HCT116 (cell line): Measurements from ENCODE around the gene PPTC7. TPM values are rescaled to one million over a fixed set of nuclear protein-coding genes. Genes with fewer than 3 reads are reported as not detected.
A peak's percentile ranks its signal among the peaks of the same experiment; 100 is the strongest.
"Not testable (repeated sequence)": the region's sequence is repeated elsewhere in the genome, so short reads cannot be mapped to it uniquely, and the experiment has no call there.

Experiments used
- ATAC-seq: fragments of 200-7000 bp; cut with Tn5 transposase; 2 replicates; pipeline ENCODE4 v1.9.1; 2020; ENCODE audit warnings: mild to moderate bottlenecking, moderate library complexity
- BruUV-seq: library from RNA; stranded (reverse); fragments of 400-500 nt; replicated peaks from 2 replicates; lab custom pipeline; 2021; lab: Mats Ljungman, UMichigan
- CTCF ChIA-PET: fragments of 300-600 bp; sonication (Branson Sonifier 250); formaldehyde crosslinking; loops from one replicate; lab custom pipeline; 2021; ENCODE audit warnings: antibody characterized with exemption; lab: Charles Lee
- POLR2A ChIA-PET: fragments of 300-600, 350-600 bp; sonication (Branson Sonifier 250); formaldehyde crosslinking; loops from one replicate; lab custom pipeline; 2021; ENCODE audit warnings: antibody characterized with exemption; lab: Charles Lee
- RAD21 ChIA-PET, 2 experiments: fragments of 300-600 bp; sonication (Branson Sonifier 250); formaldehyde crosslinking; loops; one replicate each; lab custom pipeline; 2023; ENCODE audit warnings: low total read pairs in 2 of 2; ENCODE audit not compliant: uncharacterized antibody in 2 of 2, unreplicated experiment in 2 of 2, low non-redundant PET in 1 of 2; lab: Charles Lee
- DNase-seq: peaks from one replicate; pipeline ENCODE4 v3.0.0-alpha.2; 2010; ENCODE audit warnings: low read depth, low spot score
- H2AFZ ChIP-seq: fragments of 200-600 bp; shearing (Covaris generic), sonication (generic); 2 replicates; pipeline ENCODE4 v1.6.1; 2017; ENCODE audit warnings: low read depth, mixed run types, mixed read lengths, antibody characterized with exemption, low read length; ENCODE audit not compliant: poor library complexity, severe bottlenecking
- H3K27ac ChIP-seq: 2 replicates; pipeline ENCODE4 v1.5.1; 2012; ENCODE audit warnings: low read depth, low read length
- H3K27me3 ChIP-seq: fragments of 200-600 bp; sonication (generic); 2 replicates; pipeline ENCODE4 v1.6.1; 2016; ENCODE audit warnings: mixed run types, low read length, mixed read lengths; ENCODE audit not compliant: insufficient read depth
- H3K36me3 ChIP-seq, 2 experiments: fragments of 200-500 bp in 1 of 2; fragments of 200-600 bp in 1 of 2; sonication (Bioruptor generic) in 1 of 2; sonication (generic) in 1 of 2; 2 replicates each; pipeline versions ENCODE4 v1.5.1 to v1.6.1; 2014 to 2016; ENCODE audit warnings: low read length in 2 of 2, inconsistent platforms in 1 of 2, mixed read lengths in 1 of 2, mixed run types in 1 of 2; ENCODE audit not compliant: insufficient read depth in 2 of 2, control insufficient read depth in 1 of 2
- H3K4me1 ChIP-seq, 2 experiments: fragments of 200-600 bp in 1 of 2; sonication (generic) in 1 of 2; 2 replicates each; pipeline versions ENCODE4 v1.5.1 to v1.6.1; 2012 to 2017; ENCODE audit warnings: low read length in 2 of 2, inconsistent platforms in 1 of 2, mild to moderate bottlenecking in 1 of 2, mixed read lengths in 1 of 2, mixed run types in 1 of 2, moderate library complexity in 1 of 2; ENCODE audit not compliant: insufficient read depth in 2 of 2, control insufficient read depth in 1 of 2
- H3K4me2 ChIP-seq: fragments of 200-600 bp; sonication (generic); 2 replicates; pipeline ENCODE4 v1.6.1; 2017; ENCODE audit warnings: mixed run types, low read length, mixed read lengths
- H3K4me3 ChIP-seq, 2 experiments: fragments of 200-600 bp in 1 of 2; sonication (generic) in 1 of 2; replicated peaks in 1 of 2; 2 replicates each; pipeline ENCODE4 v1.5.1; 2011 to 2016; ENCODE audit warnings: low read length in 2 of 2, control low read depth in 1 of 2, low read depth in 1 of 2, mild to moderate bottlenecking in 1 of 2, mixed read lengths in 1 of 2, mixed run types in 1 of 2
- H3K79me2 ChIP-seq: fragments of 200-600 bp; sonication (generic); 2 replicates; pipeline ENCODE4 v1.6.1; 2017; ENCODE audit warnings: mild to moderate bottlenecking, mixed run types, low read length, moderate library complexity, mixed read lengths; ENCODE audit not compliant: insufficient read depth
- H3K9ac ChIP-seq: fragments of 200-600 bp; sonication (generic); 2 replicates; pipeline ENCODE4 v1.6.1; 2016; ENCODE audit warnings: low read length, mixed read lengths
- H3K9me2 ChIP-seq: fragments of 200-600 bp; sonication (generic), shearing (Covaris generic); 2 replicates; pipeline ENCODE4 v1.6.1; 2017; ENCODE audit warnings: mixed run types, mild to moderate bottlenecking, moderate library complexity; ENCODE audit not compliant: insufficient read depth
- H3K9me3 ChIP-seq, 2 experiments: fragments of 200-500 bp in 1 of 2; fragments of 200-600 bp in 1 of 2; sonication (Bioruptor generic) in 1 of 2; sonication (generic) in 1 of 2; 2 replicates each; pipeline ENCODE4 v1.6.1; 2014 to 2017; ENCODE audit warnings: low read length in 2 of 2, mixed read lengths in 2 of 2, inconsistent platforms in 1 of 2, low read depth in 1 of 2, mild to moderate bottlenecking in 1 of 2, mixed run types in 1 of 2, moderate library complexity in 1 of 2; ENCODE audit not compliant: control insufficient read depth in 1 of 2, insufficient read depth in 1 of 2
- H4K20me1 ChIP-seq: fragments of 200-600 bp; sonication (generic), shearing (Covaris generic); 2 replicates; pipeline ENCODE4 v1.6.1; 2017; ENCODE audit warnings: mixed run types, mild to moderate bottlenecking, moderate library complexity; ENCODE audit not compliant: insufficient read depth
- CBX3 ChIP-seq: IDR thresholded peaks from 2 replicates; pipeline ENCODE4 v1.6.1; 2012; ENCODE audit warnings: low read depth
- ELF1 ChIP-seq: IDR thresholded peaks from 2 replicates; pipeline ENCODE4 v1.6.1; 2012; ENCODE audit warnings: low read depth, borderline replicate concordance
- EZH2phosphoT487 ChIP-seq: fragments of 200-600 bp; IDR thresholded peaks from 2 replicates; pipeline ENCODE4 v1.6.1; 2018; ENCODE audit warnings: antibody characterized with exemption, borderline replicate concordance
- FOSL1 ChIP-seq: IDR thresholded peaks from 2 replicates; pipeline ENCODE4 v1.6.1; 2012; ENCODE audit warnings: low read depth
- POLR2AphosphoS5 ChIP-seq: IDR thresholded peaks from 2 replicates; pipeline ENCODE4 v1.6.1; 2011; ENCODE audit warnings: mild to moderate bottlenecking, low read depth, low read length, moderate library complexity
- SIN3A ChIP-seq: IDR thresholded peaks from 2 replicates; pipeline ENCODE4 v1.6.1; 2012; ENCODE audit warnings: low read depth
- YY1 ChIP-seq: IDR thresholded peaks from 2 replicates; pipeline ENCODE4 v1.6.1; 2011; ENCODE audit warnings: low read length, low read depth, moderate library complexity, mild to moderate bottlenecking; ENCODE audit not compliant: insufficient replicate concordance; ENCODE audit errors: extremely low read depth
- ZFX ChIP-seq: fragments of 450-650 bp; IDR thresholded peaks from 2 replicates; pipeline ENCODE4 v1.6.1; 2017
- ZNF274 ChIP-seq: fragments of 200-500 bp; sonication (Bioruptor generic); IDR thresholded peaks from 2 replicates; pipeline ENCODE4 v1.6.1; 2014; ENCODE audit warnings: mild to moderate bottlenecking, low read depth, low read length, inconsistent platforms
- intact Hi-C: fragments of 100-400 bp; cut with micrococcal nuclease; formaldehyde crosslinking; loops from 2 replicates; pipeline ENCODE4 v1.10.0; 2022
- total RNA-seq: library from RNA; stranded (reverse); gene quantifications from one replicate; pipeline ENCODE4 v1.2.1, GENCODE V29; 2021; ENCODE audit not compliant: unreplicated experiment
- TF ChIP-seq, protein P1 (sequence below): IDR thresholded peaks from 2 replicates; pipeline ENCODE4 v1.6.1; 2011; ENCODE audit warnings: mild to moderate bottlenecking, low read length, moderate library complexity; ENCODE audit not compliant: insufficient replicate concordance; ENCODE audit errors: extremely low read depth
- TF ChIP-seq, protein P2 (sequence below): IDR thresholded peaks from 2 replicates; pipeline ENCODE4 v1.6.1; 2012; ENCODE audit warnings: low read depth
- TF ChIP-seq, protein P3 (sequence below): IDR thresholded peaks from 2 replicates; pipeline ENCODE4 v1.6.1; 2012

Gene PPTC7
- total RNA-seq, 1 experiment from 2014 or later = 25.2 TPM

DNA sequence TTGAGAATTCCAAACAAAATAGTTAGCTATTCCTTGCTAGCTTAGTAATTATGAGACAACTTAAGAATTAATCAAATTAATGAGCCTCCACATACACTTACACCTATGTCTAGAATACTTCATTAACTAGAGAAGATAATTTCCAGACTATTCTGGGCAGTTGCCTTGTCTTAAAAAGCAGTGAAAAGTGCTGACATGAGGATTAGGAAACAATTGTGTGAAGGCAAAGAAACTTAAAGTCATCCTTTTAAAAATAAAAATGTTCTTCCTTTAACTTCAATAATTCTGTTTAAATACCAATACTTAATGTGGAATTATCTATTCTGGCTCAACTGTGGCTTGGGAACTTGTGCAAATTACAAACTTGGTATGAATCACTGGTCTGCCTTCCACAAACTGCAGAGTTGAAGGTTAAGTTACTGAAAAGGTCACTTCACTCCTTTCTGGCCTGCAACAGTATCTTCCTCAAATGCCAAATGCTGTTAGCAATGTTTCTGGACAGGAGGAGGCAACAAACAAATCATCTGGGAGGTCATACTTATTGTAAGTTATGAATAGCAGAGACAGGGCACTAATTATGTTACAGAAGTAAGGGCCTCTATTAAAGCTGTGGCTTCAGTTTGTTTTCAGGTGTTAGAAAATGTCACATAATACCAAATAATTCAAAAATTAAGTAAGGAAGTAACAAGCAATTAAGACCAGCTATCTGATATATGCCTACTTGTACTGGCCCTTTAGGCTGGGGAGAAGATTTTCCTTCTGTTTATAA is 19.2 kb downstream of the PPTC7 start:
- Histone ChIP-seq H3K4me1 (peaks cover 2 to 38% of the 10 kb centered on the region in 2 experiments; a peak in 2 of 4 replicates), H3K4me2 (peak overlapping the region; percentile 24), H3K9ac (peak overlapping the region; percentile 10; the same call in 1 of the 2 replicates), H2AFZ (no peak overlapping the region), H3K4me3 (no peak overlapping the region), H3K27ac (no peak overlapping the region), H4K20me1 (peaks cover 11% of the 10 kb centered on the region; the same call in 1 of the 2 replicates), H3K79me2 (peaks cover 97% of the 10 kb centered on the region), H3K9me2 (no peaks in the 10 kb centered on the region), H3K36me3 (peaks cover 0 to 3% of the 10 kb centered on the region in 2 experiments; a peak in 1 of 4 replicates), H3K27me3 (no peaks in the 10 kb centered on the region)
- intact Hi-C loops = no loop called here
- ChIA-PET POLR2A (no interaction called here), CTCF (interaction anchor here (1.4 kb wide), 1 partner anchor 11 kb away, joined by 4 read pairs; no protein-coding TSS in a partner anchor)
- BruUV-seq = no TSS peak
- no peak for ATAC-seq
- DNase-seq = no peak
- TF ChIP-seq ZFX (no peak), ELF1 (no peak), EZH2phosphoT487 (no peak), ZNF274 (no peak), FOSL1 (no peak), CBX3 (no peak), SIN3A (no peak), POLR2AphosphoS5 (no peak), YY1 (no peak)
- TF ChIP-seq, protein P1, sequence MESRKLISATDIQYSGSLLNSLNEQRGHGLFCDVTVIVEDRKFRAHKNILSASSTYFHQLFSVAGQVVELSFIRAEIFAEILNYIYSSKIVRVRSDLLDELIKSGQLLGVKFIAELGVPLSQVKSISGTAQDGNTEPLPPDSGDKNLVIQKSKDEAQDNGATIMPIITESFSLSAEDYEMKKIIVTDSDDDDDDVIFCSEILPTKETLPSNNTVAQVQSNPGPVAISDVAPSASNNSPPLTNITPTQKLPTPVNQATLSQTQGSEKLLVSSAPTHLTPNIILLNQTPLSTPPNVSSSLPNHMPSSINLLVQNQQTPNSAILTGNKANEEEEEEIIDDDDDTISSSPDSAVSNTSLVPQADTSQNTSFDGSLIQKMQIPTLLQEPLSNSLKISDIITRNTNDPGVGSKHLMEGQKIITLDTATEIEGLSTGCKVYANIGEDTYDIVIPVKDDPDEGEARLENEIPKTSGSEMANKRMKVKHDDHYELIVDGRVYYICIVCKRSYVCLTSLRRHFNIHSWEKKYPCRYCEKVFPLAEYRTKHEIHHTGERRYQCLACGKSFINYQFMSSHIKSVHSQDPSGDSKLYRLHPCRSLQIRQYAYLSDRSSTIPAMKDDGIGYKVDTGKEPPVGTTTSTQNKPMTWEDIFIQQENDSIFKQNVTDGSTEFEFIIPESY = no peak
- TF ChIP-seq, protein P2, sequence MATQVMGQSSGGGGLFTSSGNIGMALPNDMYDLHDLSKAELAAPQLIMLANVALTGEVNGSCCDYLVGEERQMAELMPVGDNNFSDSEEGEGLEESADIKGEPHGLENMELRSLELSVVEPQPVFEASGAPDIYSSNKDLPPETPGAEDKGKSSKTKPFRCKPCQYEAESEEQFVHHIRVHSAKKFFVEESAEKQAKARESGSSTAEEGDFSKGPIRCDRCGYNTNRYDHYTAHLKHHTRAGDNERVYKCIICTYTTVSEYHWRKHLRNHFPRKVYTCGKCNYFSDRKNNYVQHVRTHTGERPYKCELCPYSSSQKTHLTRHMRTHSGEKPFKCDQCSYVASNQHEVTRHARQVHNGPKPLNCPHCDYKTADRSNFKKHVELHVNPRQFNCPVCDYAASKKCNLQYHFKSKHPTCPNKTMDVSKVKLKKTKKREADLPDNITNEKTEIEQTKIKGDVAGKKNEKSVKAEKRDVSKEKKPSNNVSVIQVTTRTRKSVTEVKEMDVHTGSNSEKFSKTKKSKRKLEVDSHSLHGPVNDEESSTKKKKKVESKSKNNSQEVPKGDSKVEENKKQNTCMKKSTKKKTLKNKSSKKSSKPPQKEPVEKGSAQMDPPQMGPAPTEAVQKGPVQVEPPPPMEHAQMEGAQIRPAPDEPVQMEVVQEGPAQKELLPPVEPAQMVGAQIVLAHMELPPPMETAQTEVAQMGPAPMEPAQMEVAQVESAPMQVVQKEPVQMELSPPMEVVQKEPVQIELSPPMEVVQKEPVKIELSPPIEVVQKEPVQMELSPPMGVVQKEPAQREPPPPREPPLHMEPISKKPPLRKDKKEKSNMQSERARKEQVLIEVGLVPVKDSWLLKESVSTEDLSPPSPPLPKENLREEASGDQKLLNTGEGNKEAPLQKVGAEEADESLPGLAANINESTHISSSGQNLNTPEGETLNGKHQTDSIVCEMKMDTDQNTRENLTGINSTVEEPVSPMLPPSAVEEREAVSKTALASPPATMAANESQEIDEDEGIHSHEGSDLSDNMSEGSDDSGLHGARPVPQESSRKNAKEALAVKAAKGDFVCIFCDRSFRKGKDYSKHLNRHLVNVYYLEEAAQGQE = no peak
- TF ChIP-seq, protein P3, sequence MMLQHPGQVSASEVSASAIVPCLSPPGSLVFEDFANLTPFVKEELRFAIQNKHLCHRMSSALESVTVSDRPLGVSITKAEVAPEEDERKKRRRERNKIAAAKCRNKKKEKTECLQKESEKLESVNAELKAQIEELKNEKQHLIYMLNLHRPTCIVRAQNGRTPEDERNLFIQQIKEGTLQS = no peak
- TF ChIP-seq, all 23 proteins: peak for 0
- RAD21 ChIA-PET = interaction anchor here in 1 of 2 experiments (0.6 kb wide), 1 partner anchor 133 kb away, joined by 3 read pairs; no protein-coding TSS in a partner anchor
- H3K9me3 ChIP-seq = no peaks in the 10 kb centered on the region

DNA sequence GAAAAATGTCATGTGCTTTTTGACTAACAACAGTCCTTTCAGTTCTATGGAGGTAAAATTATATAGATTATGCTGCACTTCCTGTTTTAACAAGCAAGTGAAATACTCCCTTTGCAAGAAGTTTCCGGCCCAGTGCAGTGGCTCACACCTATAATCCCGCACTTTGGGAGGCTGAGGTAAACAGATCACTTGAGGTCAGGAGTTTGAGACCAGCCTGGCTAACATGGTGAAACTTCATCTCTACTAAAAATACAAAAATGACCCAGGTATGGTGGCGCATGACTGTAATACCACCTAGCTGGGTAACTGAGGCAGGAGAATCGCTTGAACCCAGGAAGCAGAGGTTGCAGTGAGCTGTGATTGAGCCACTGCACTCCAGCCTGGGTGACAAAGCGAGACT is 20.7 kb downstream of the PPTC7 start:
- CTCF ChIA-PET = interaction anchor here (1.4 kb wide), 1 partner anchor 10 kb away, joined by 4 read pairs; no protein-coding TSS in a partner anchor
- H3K27me3 ChIP-seq, POLR2A ChIA-PET, H2AFZ ChIP-seq, H3K36me3 ChIP-seq, ATAC-seq, H3K4me3 ChIP-seq, BruUV-seq, H3K9me2 ChIP-seq, H3K4me2 ChIP-seq, H3K9ac ChIP-seq, intact Hi-C loops, DNase-seq, H3K9me3 ChIP-seq, RAD21 ChIA-PET, H3K27ac ChIP-seq: not testable (repeated sequence)
- peaks cover 98% of the 10 kb centered on the region for H3K79me2 ChIP-seq
- peaks cover 2 to 35% of the 10 kb centered on the region in 2 experiments; a peak in 2 of 4 replicates for H3K4me1 ChIP-seq
- peaks cover 11% of the 10 kb centered on the region; the same call in 1 of the 2 replicates for H4K20me1 ChIP-seq
